COR-L47 (cell line): ENCODE measurements around the gene SUFU.

Experiments
- DNase-seq: peaks from one replicate; lab custom pipeline; 2025; lab: John Stamatoyannopoulos, UW

SUFU gene

GRCh38 chr10:102673819-102674511 is 170.2 kb downstream of the SUFU start:
- peak; percentile 45 for DNase-seq

GRCh38 chr10:102674566-102674965 is 170.8 kb downstream of the SUFU start:
- DNase-seq = no peak

- no peak for DNase-seq
Measured at GRCh38 chr10:102675011-102675665, 171.4 kb downstream of the SUFU start.

GRCh38 chr10:102675666-102676533 is 172.1 kb downstream of the SUFU start:
- no peak for DNase-seq

GRCh38 chr10:102676534-102677315 is 173.0 kb downstream of the SUFU start:
- DNase-seq = no peak

GRCh38 chr10:102677331-102678067 is 173.7 kb downstream of the SUFU start:
- no peak for DNase-seq

GRCh38 chr10:102678068-102678400 is 174.3 kb downstream of the SUFU start:
- no peak for DNase-seq

- peak; percentile 53 for DNase-seq
Measured at GRCh38 chr10:102678842-102679289, 175.1 kb downstream of the SUFU start.

GRCh38 chr10:102679596-102679995 is 175.8 kb downstream of the SUFU start:
- DNase-seq = no peak

- DNase-seq = no peak
Measured at GRCh38 chr10:102681696-102682095, 177.9 kb downstream of the SUFU start.

- DNase-seq = no peak
Measured at GRCh38 chr10:102682416-102682815, 178.6 kb downstream of the SUFU start.

- DNase-seq = no peak
Measured at GRCh38 chr10:102682981-102683380, 179.2 kb downstream of the SUFU start.
